GM12873 (cell line): ENCODE data around the gene LOC128125822.

Source experiments
- CTCF ChIP-seq: IDR thresholded peaks from 2 replicates; pipeline ENCODE4 v1.5.1; 2012; ENCODE audit warnings: low read depth, mild to moderate bottlenecking, moderate library complexity, low read length, control low read depth; ENCODE audit not compliant: insufficient read depth; ENCODE audit errors: missing control alignments

LOC128125822 gene

GRCh38 chr6:63584566-63584965 is 12.3 kb downstream of the LOC128125822 start:
- TF ChIP-seq CTCF = no peak

- no peak for TF ChIP-seq CTCF
These were observed 17.7 kb downstream of the LOC128125822 start for GRCh38 chr6:63589952-63590411.

- no peak for TF ChIP-seq CTCF
These were observed 20.6 kb downstream of the LOC128125822 start for GRCh38 chr6:63592886-63593285.

GRCh38 chr6:63597141-63598048 is 25.1 kb downstream of the LOC128125822 start:
- TF ChIP-seq CTCF = no peak

GRCh38 chr6:63598049-63599036 is 26.1 kb downstream of the LOC128125822 start:
- peak; percentile 96 for TF ChIP-seq CTCF

GRCh38 chr6:63599243-63599642 is 27.0 kb downstream of the LOC128125822 start:
- TF ChIP-seq CTCF = no peak

- TF ChIP-seq CTCF = no peak
These were observed 27.9 kb downstream of the LOC128125822 start for GRCh38 chr6:63600136-63600535.
